Measurements from ENCODE around the gene CYS1. TPM values are rescaled to one million over a fixed set of nuclear protein-coding genes. Genes with fewer than 3 reads are reported as not detected.

The CYS1 gene
- total RNA-seq, 1 experiment from 2014 or later, result 3.7 TPM

DNA sequence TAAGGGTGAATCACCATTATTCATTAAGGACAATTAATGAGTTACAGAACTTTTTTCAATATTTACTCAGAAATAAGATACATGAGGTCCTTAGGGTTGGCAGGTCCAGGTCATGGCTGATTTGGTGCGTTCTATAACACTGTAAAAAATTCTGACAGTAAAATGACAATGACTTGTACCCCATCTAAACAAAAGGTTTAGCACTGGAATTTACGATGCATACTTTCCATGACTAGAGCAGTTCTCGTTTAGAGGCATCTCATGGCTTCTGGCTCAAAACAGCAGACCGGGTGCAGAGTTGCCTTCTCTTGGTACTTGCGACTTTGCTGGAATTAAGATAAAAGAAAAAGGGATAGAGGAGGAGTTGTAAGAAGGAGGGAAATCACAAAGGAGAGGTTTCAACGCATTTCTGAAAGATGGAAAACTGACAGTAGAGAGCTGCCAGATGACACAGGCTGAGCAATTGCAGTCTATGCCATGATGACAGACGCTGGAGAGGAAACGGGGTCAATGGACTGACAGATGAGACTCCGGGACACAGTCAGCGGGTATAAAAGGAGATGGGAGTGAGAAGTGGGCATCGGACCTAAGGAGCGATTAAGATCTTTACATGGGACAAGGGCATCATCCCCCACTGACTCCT, 4.1 kb upstream of the CYS1 start:
- intact Hi-C loops (cut with micrococcal nuclease), result no loop called here
- CTCF ChIA-PET, result interaction anchor here (1.6 to 3.8 kb wide), 4 partner anchors 12 to 351 kb away, joined by 4 to 14 read pairs (median 12); no protein-coding TSS in a partner anchor
- H2AFZ ChIP-seq (ENCODE audit: low read depth, low read length, poor library complexity, severe bottlenecking), result peak overlapping the region; percentile 13

More for the DNA sequence above, 4.1 kb upstream of the CYS1 start:
- Histone ChIP-seq H3K27ac (ENCODE audit: low read depth, low read length) (no peak overlapping the region), H3K36me3 (ENCODE audit: control insufficient read depth in 1 of 2, insufficient read depth in 2 of 2, low read length in 2 of 2) (no peaks in the 10 kb centered on the region), H3K79me2 (ENCODE audit: insufficient read depth, low read length) (no peaks in the 10 kb centered on the region), H3K4me2 (ENCODE audit: low read length) (no peak overlapping the region), H3K4me3 (replicated peaks in 1 of 2; ENCODE audit: low read depth in 1 of 2, low read length in 2 of 2) (no peak overlapping the region), H3K9me3 (ENCODE audit: control insufficient read depth in 1 of 2, insufficient read depth in 1 of 2, low read depth in 1 of 2, low read length in 2 of 2) (no peaks in the 10 kb centered on the region), H3K9me2 (ENCODE audit: insufficient read depth) (no peaks in the 10 kb centered on the region), H3K9ac (ENCODE audit: low read length) (no peak overlapping the region), H3K4me1 (ENCODE audit: control insufficient read depth in 1 of 2, insufficient read depth in 2 of 2, low read length in 2 of 2) (peaks cover 0 to 6% of the 10 kb centered on the region in 2 experiments; a peak in 2 of 4 replicates), H4K20me1 (ENCODE audit: insufficient read depth) (no peaks in the 10 kb centered on the region), H3K27me3 (ENCODE audit: insufficient read depth, low read length) (0 out of 2 replicates have a peak, but pooled peaks cover 2% of the 10 kb centered on the region)
- TF ChIP-seq RAD21 (IDR thresholded peaks at IDR 0.05; ENCODE audit: low read depth) (no peak), ELF1 (IDR thresholded peaks at IDR 0.05; ENCODE audit: borderline replicate concordance, low read depth) (no peak), EZH2 (IDR thresholded peaks at IDR 0.05) (no peak), JUND (IDR thresholded peaks at IDR 0.05) (no peak), TCF7L2 (IDR thresholded peaks at IDR 0.05; ENCODE audit: borderline replicate concordance, extremely low read depth, insufficient read depth, insufficient read length) (no peak), POLR2A (IDR thresholded peaks at IDR 0.05; ENCODE audit: borderline replicate concordance, extremely low read depth, insufficient read depth, insufficient read length) (no peak), CTCF (IDR thresholded peaks at IDR 0.05 in 2 of 3, conservative IDR thresholded peaks at IDR 0.05 in 1 of 3; ENCODE audit: borderline replicate concordance in 1 of 3, insufficient read depth in 1 of 3, low read depth in 2 of 3, low read length in 2 of 3) (no peak), EZH2phosphoT487 (IDR thresholded peaks at IDR 0.05; ENCODE audit: borderline replicate concordance) (no peak), SRF (IDR thresholded peaks at IDR 0.05; ENCODE audit: low read depth) (no peak), FOSL1 (IDR thresholded peaks at IDR 0.05; ENCODE audit: low read depth) (no peak), SIN3A (IDR thresholded peaks at IDR 0.05; ENCODE audit: low read depth) (no peak), CEBPB (IDR thresholded peaks at IDR 0.05; ENCODE audit: low read depth) (no peak), YY1 (IDR thresholded peaks at IDR 0.05; ENCODE audit: extremely low read depth, insufficient replicate concordance, low read depth, low read length) (no peak), POLR2AphosphoS5 (IDR thresholded peaks at IDR 0.05; ENCODE audit: low read depth, low read length) (no peak), EGR1 (IDR thresholded peaks at IDR 0.05; ENCODE audit: low read depth) (no peak), SP1 (IDR thresholded peaks at IDR 0.05; ENCODE audit: low read depth) (no peak), ZNF274 (IDR thresholded peaks at IDR 0.05; ENCODE audit: low read depth, low read length) (no peak)
- TF ChIP-seq, protein P1, sequence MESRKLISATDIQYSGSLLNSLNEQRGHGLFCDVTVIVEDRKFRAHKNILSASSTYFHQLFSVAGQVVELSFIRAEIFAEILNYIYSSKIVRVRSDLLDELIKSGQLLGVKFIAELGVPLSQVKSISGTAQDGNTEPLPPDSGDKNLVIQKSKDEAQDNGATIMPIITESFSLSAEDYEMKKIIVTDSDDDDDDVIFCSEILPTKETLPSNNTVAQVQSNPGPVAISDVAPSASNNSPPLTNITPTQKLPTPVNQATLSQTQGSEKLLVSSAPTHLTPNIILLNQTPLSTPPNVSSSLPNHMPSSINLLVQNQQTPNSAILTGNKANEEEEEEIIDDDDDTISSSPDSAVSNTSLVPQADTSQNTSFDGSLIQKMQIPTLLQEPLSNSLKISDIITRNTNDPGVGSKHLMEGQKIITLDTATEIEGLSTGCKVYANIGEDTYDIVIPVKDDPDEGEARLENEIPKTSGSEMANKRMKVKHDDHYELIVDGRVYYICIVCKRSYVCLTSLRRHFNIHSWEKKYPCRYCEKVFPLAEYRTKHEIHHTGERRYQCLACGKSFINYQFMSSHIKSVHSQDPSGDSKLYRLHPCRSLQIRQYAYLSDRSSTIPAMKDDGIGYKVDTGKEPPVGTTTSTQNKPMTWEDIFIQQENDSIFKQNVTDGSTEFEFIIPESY (IDR thresholded peaks at IDR 0.05; ENCODE audit: extremely low read depth, insufficient replicate concordance, low read length), result no peak
- TF ChIP-seq, protein P2, sequence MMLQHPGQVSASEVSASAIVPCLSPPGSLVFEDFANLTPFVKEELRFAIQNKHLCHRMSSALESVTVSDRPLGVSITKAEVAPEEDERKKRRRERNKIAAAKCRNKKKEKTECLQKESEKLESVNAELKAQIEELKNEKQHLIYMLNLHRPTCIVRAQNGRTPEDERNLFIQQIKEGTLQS (IDR thresholded peaks at IDR 0.05), result no peak
- BruUV-seq (replicated peaks), result no TSS peak
- ChIA-PET RAD21 (ENCODE audit: low non-redundant PET in 1 of 2, low total read pairs in 2 of 2, uncharacterized antibody in 2 of 2, unreplicated experiment in 2 of 2) (interaction anchor here in 1 of 2 experiments (0.6 kb wide), 1 partner anchor 12 kb away, joined by 5 read pairs; no protein-coding TSS in a partner anchor), POLR2A (no interaction called here)
- DNase-seq (ENCODE audit: low read depth, low spot score), result no peak
- no peak for ATAC-seq
